ENCODE measurements around the gene POT1. TPM values are rescaled to one million over a fixed set of nuclear protein-coding genes. Genes with fewer than 3 reads are reported as not detected.

Gene POT1
- total RNA-seq, 1 donor from 2014 or later: 28.7 TPM

DNA sequence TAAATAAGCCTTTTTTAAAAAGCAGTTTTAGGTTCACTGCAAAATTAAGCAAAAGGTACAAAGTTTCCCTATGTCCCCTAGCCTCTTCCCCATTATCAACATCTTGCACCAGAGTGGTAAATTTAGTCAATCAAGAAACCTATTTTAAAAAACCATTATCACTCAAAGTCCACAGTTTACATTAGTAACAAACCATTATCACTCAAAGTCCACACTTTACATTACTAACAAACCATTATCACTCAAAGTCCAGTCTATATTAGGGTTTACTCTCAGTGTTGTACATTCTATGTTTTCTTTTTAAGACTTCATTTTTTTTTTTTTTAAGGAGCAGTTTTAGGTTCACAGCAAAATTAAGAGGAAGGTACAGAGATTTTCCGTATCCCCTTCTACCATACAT is 89.9 kb downstream of the POT1 start:
- H3K4me1 ChIP-seq: no peaks in the 10 kb centered on the region
- no peak overlapping the region for H3K4me3 ChIP-seq
- intact Hi-C loops (cut with DNase I): no loop called here
- no peak for TF ChIP-seq CTCF (IDR thresholded peaks at IDR 0.05)
- no peak overlapping the region for H3K27ac ChIP-seq
- no peaks in the 10 kb centered on the region for H3K27me3 ChIP-seq
- DNase-seq (ENCODE audit: low spot score in 2 of 2): no peak
- H3K9me3 ChIP-seq: no peaks in the 10 kb centered on the region
- peaks cover 0 to 4% of the 10 kb centered on the region in 2 donors for H3K36me3 ChIP-seq

DNA sequence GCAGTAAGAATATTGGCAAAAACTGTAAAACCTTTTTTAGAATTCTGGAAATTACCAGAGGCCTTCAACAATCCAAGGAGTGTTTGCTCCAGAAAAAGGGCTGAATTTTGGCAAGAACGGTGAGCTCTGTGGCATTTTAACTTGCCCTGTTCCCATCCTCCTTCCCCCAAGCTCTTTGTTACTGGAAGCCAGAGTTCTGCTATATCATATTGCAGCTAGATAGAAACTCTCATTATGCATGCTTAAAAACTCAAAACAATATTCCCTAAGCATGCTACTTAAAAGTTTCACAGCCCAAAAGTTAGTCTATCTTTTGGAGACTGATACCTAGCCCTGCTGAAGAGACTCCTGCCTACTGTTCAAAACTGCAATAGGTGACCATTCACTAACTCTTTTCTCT is 93.5 kb downstream of the POT1 start:
- no peaks in the 10 kb centered on the region for H3K9me3 ChIP-seq
- no peak for TF ChIP-seq CTCF (IDR thresholded peaks at IDR 0.05)
- H3K27ac ChIP-seq: no peak overlapping the region
- intact Hi-C loops (cut with DNase I): no loop called here
- no peak overlapping the region for H3K4me3 ChIP-seq
- peaks cover 0 to 4% of the 10 kb centered on the region in 2 donors for H3K36me3 ChIP-seq
- H3K4me1 ChIP-seq: no peaks in the 10 kb centered on the region
- no peak for DNase-seq (ENCODE audit: low spot score in 2 of 2)
- no peaks in the 10 kb centered on the region for H3K27me3 ChIP-seq

- DNase-seq (ENCODE audit: low spot score in 2 of 2): no peak
- no peak for TF ChIP-seq CTCF (IDR thresholded peaks at IDR 0.05)
- intact Hi-C loops (cut with DNase I): no loop called here
- Histone ChIP-seq H3K27me3 (no peaks in the 10 kb centered on the region), H3K4me3 (no peak overlapping the region), H3K9me3 (no peaks in the 10 kb centered on the region), H3K36me3 (peaks cover 5% of the 10 kb centered on the region in 2 donors), H3K27ac (no peak overlapping the region), H3K4me1 (no peaks in the 10 kb centered on the region)
Observed at GRCh38 chr7:124818807-124819206, 110.8 kb downstream of the POT1 start.

DNA sequence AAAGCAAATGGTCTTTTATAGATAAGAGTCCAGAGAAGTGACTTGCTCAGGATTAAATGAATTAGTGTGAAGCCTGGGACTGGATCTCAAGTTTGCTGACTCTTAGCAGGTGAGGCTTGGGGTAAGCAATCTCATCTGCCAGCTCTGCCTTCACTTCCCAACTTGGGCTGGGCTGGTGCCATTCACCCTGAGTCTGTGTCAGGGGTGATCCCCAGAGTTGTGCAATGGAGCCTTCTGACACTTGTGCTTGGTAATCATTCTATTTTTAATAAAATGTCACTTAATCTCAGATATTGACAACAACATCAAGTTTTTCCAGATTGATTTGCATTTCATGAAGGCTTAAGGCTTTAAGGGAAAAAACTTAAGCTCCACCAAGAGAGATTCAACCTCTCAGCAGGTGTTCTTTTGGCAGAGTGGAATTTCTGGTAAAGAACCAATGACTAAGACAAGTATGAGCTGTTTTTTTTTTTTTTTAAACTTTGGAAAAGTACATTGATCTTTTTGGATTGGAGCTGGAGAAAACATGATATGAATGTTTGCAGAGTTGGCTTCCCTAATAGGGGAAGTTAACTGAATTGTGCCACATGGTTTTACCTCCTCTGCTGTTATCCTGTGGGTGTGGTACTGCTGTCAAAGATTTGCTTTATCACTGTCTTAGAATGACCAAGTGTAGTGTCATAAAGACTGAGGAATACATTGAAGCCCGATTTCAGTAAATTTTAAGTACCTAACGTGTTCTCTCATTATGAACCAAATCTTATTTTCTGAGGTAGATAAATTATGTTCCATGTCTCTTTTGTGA is 115.4 kb downstream of the POT1 start:
- Histone ChIP-seq H3K27me3 (no peaks in the 10 kb centered on the region), H3K27ac (no peak overlapping the region), H3K36me3 (no peaks in the 10 kb centered on the region), H3K9me3 (no peaks in the 10 kb centered on the region), H3K4me3 (no peak overlapping the region), H3K4me1 (no peaks in the 10 kb centered on the region)
- intact Hi-C loops (cut with DNase I): no loop called here
- DNase-seq (ENCODE audit: low spot score in 2 of 2): no peak
- no peak for TF ChIP-seq CTCF (IDR thresholded peaks at IDR 0.05)

DNA sequence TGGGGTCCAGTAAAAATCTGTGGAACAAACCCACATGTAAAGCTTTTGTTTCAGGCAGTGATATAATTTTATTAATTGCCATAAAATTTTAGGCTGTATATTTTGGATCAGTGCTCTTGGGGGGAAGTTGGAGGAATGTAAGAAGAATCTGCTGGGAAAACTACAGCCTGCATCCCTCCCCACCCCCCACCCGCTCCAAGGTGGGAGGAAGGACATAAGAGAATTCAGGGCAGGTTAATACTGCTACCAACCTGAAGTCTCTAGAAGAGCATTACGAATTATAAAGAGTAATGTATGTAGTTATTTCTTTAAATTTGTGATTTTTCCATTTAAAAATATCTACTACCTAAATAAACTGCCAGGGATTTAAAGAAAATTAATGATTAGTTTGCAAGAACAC is 116.9 kb downstream of the POT1 start:
- no peaks in the 10 kb centered on the region for H3K27me3 ChIP-seq
- intact Hi-C loops (cut with DNase I): no loop called here
- no peak overlapping the region for H3K27ac ChIP-seq
- TF ChIP-seq CTCF (IDR thresholded peaks at IDR 0.05): no peak
- no peaks in the 10 kb centered on the region for H3K9me3 ChIP-seq
- H3K4me1 ChIP-seq: no peaks in the 10 kb centered on the region
- no peaks in the 10 kb centered on the region for H3K36me3 ChIP-seq
- no peak overlapping the region for H3K4me3 ChIP-seq
- DNase-seq (ENCODE audit: low spot score in 2 of 2): no peak
